Prostate gland (tissue), 2 donors: ENCODE data around the gene RPL29.

Source experiments
- POLR2AphosphoS5 ChIP-seq: sonication (generic); formaldehyde crosslinking; IDR thresholded peaks from one replicate; pipeline ENCODE4 v1.6.1; 2017; ENCODE audit warnings: antibody characterized with exemption
- TF ChIP-seq, protein P1 (sequence below), 4 experiments: fragments of 200-600 bp in 2 of 4; fragments of 450-650 bp in 2 of 4; sonication (generic) in 2 of 4; IDR thresholded peaks; 1 replicate in 3 of 4; 2 replicates in 1 of 4; pipeline ENCODE4 v1.5.1; 2016 to 2019; ENCODE audit warnings: antibody characterized with exemption in 4 of 4, mild to moderate bottlenecking in 2 of 4, moderate library complexity in 2 of 4

DNA sequence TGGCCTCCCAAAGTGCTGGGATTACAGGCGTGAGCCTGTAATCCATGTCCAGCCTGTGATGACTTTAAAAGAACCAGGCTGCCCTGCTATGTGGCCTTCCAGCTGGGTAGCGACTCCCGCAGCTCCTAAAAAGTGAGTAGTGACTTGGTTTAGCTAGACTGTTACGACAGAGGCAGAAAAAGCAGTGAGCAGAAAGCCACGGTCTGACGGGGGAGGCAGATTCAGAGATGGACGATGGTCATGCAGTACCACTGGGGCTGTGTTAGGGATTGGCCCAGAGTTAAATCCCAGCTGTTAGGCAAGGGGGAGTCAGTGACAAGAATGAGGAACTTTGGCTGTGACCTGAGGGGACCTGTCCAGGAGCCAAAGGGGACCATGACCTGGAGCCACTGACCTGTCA is 3.1 kb upstream of the RPL29 start:
- TF ChIP-seq, protein P1, sequence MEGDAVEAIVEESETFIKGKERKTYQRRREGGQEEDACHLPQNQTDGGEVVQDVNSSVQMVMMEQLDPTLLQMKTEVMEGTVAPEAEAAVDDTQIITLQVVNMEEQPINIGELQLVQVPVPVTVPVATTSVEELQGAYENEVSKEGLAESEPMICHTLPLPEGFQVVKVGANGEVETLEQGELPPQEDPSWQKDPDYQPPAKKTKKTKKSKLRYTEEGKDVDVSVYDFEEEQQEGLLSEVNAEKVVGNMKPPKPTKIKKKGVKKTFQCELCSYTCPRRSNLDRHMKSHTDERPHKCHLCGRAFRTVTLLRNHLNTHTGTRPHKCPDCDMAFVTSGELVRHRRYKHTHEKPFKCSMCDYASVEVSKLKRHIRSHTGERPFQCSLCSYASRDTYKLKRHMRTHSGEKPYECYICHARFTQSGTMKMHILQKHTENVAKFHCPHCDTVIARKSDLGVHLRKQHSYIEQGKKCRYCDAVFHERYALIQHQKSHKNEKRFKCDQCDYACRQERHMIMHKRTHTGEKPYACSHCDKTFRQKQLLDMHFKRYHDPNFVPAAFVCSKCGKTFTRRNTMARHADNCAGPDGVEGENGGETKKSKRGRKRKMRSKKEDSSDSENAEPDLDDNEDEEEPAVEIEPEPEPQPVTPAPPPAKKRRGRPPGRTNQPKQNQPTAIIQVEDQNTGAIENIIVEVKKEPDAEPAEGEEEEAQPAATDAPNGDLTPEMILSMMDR (IDR thresholded peaks at IDR 0.05) = no peak
- TF ChIP-seq POLR2AphosphoS5 = no peak
